Testis (tissue), 3 donors: Measurements from ENCODE around the gene PRKCA. TPM values are rescaled to one million over a fixed set of nuclear protein-coding genes. Genes with fewer than 3 reads are reported as not detected.

ENCODE experiments used
- DNase-seq: peaks from one replicate; pipeline ENCODE4 v3.0.0-alpha.2; 2019
- H3K27ac ChIP-seq, 2 donors: fragments of 200-600 bp; sonication (generic); one replicate each; pipeline ENCODE4 v1.5.1; 2019
- H3K27me3 ChIP-seq: fragments of 200-600 bp; sonication (generic); one replicate; pipeline ENCODE4 v1.5.1; 2019
- H3K36me3 ChIP-seq: fragments of 200-600 bp; sonication (generic); one replicate; pipeline ENCODE4 v1.5.1; 2017; ENCODE audit warnings: low read depth; ENCODE audit errors: missing control alignments
- H3K4me1 ChIP-seq: fragments of 200-600 bp; sonication (generic); one replicate; pipeline ENCODE4 v1.5.1; 2019
- H3K4me3 ChIP-seq, 2 donors: fragments of 200-600 bp; sonication (generic); one replicate each; pipeline ENCODE4 v1.5.1; 2017 to 2019
- H3K9me3 ChIP-seq: fragments of 200-600 bp; sonication (generic); one replicate; pipeline ENCODE4 v1.5.1; 2017
- POLR2A ChIP-seq: fragments of 450-650 bp; IDR thresholded peaks from one replicate; pipeline ENCODE4 v1.6.1; 2017; ENCODE audit warnings: antibody characterized with exemption, mild to moderate bottlenecking, moderate library complexity
- WGBS, 2 donors: methylation state at CpG; one replicate each; pipeline ENCODE4 v1.1.5; 2018; 5-methylcytosine and 5-hydroxymethylcytosine counted together
- intact Hi-C: fragments of 100-400 bp; cut with DNase I; formaldehyde crosslinking; loops from one replicate; pipeline ENCODE4 v1.15.1; 2023; ENCODE audit warnings: low total_unique reads
- polyA plus RNA-seq: library from polyadenylated mRNA; stranded (reverse); fragments of 350-450 nt; fragmentation: Illumina TruSeq; extraction: RNeasy Lipid Tissue Mini Kit (QIAGEN cat#74804); gene quantifications from one replicate; pipeline ENCODE4 v1.2.3, GENCODE V29; 2014; ENCODE audit warnings: low read depth, low replicate concordance; ENCODE audit not compliant: insufficient read depth
- total RNA-seq, 2 donors: library from RNA; depleted of rRNA; stranded (reverse); fragments of >200 nt; gene quantifications; one replicate each; pipeline ENCODE4 v1.2.3, GENCODE V29; 2016
- TF ChIP-seq, protein P1 (sequence below), 3 experiments: fragments of 450-650 bp in 2 of 3; fragments of 200-600 bp in 1 of 3; sonication (generic) in 1 of 3; IDR thresholded peaks; one replicate each; pipeline ENCODE4 v1.5.1; 2016 to 2019; ENCODE audit warnings: antibody characterized with exemption in 3 of 3, mild to moderate bottlenecking in 2 of 3, moderate library complexity in 1 of 3

Gene PRKCA
- total and polyA plus RNA-seq, 3 donors from 2014 or later, result 6.8 to 22.9 (median 15.4) TPM

DNA sequence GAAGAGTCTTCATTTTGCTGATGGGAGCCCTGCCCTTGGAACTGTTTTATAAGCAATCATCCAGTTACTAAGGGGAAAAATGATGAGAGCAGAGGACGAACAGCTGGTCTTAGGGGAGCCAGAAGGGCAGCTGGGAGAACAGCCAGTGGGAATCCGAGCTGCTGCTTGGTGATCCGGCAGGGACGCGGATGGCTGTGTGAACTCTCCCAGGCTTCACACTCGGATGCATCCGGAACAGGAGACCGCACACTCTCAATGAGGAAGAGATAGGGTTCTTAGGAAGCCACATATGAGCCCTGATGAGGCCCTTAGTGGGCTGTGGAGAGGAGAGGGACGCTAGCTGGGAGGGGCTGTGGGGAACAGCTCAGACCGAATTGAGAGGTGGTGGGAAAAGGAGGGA is 527.5 kb downstream of the PRKCA start:
- Histone ChIP-seq H3K36me3 (no peaks in the 10 kb centered on the region), H3K4me1 (no peaks in the 10 kb centered on the region), H3K27ac (no peak overlapping the region), H3K9me3 (no peaks in the 10 kb centered on the region), H3K27me3 (no peaks in the 10 kb centered on the region), H3K4me3 (no peak overlapping the region)
- intact Hi-C loops, result no loop called here
- no peak for DNase-seq
- WGBS, 2 donors, result 6 to 10% methylated on average over 10 of the region's 10 CpGs
- TF ChIP-seq, protein P1, sequence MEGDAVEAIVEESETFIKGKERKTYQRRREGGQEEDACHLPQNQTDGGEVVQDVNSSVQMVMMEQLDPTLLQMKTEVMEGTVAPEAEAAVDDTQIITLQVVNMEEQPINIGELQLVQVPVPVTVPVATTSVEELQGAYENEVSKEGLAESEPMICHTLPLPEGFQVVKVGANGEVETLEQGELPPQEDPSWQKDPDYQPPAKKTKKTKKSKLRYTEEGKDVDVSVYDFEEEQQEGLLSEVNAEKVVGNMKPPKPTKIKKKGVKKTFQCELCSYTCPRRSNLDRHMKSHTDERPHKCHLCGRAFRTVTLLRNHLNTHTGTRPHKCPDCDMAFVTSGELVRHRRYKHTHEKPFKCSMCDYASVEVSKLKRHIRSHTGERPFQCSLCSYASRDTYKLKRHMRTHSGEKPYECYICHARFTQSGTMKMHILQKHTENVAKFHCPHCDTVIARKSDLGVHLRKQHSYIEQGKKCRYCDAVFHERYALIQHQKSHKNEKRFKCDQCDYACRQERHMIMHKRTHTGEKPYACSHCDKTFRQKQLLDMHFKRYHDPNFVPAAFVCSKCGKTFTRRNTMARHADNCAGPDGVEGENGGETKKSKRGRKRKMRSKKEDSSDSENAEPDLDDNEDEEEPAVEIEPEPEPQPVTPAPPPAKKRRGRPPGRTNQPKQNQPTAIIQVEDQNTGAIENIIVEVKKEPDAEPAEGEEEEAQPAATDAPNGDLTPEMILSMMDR (IDR thresholded peaks at IDR 0.05), result no peak
- no peak for TF ChIP-seq POLR2A

GRCh38 chr17:66830451-66830850 is 528.0 kb downstream of the PRKCA start:
- no peaks in the 10 kb centered on the region for H3K36me3 ChIP-seq
- no peaks in the 10 kb centered on the region for H3K27me3 ChIP-seq
- no peak for DNase-seq
- H3K27ac ChIP-seq, result no peak overlapping the region
- 27 to 39% methylated on average over 2 to 4 of the region's 4 CpGs for WGBS, 2 donors
- H3K9me3 ChIP-seq, result no peaks in the 10 kb centered on the region
- intact Hi-C loops, result no loop called here
- no peak overlapping the region for H3K4me3 ChIP-seq
- no peaks in the 10 kb centered on the region for H3K4me1 ChIP-seq
- TF ChIP-seq POLR2A, result no peak
- TF ChIP-seq, protein P1 (IDR thresholded peaks at IDR 0.05), result no peak

DNA sequence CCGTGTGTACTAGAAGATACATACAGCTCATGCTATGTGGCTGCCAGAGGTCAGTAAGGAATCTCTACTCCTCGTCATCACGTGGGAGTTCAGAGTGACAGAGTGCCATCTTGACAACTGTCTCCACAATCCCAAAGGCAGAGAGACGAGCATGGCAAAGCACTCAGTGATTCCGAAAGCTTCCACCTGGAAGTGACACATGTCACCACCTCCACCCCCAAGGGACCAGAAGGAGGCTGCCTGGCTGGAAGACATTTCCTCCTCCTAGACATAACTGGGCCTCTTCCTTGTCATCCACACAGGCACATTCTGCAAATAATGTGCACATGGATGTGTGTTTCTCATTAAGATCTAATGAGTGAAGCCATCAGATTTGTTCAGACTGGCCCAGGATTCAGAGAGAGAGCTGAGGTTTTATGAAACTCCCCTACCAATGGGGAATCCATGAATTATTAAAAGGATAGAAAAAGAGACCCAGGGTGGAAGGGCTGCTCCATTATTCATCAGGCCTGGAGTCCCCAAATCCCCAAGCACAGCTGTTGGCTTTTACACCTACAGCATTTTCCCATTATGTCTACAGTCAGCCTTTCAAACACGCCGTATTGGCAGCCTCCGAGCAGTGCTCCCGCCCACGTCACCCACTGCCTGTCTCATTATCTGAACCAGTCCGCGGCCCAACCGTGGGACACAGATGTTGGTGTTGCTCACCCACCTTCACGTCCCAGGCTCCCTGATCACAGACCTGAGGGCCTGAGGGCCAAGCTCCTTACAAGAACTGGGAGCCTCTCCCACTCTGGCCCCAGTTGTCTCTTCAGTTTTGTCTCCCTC is 529.2 kb downstream of the PRKCA start:
- Histone ChIP-seq H3K9me3 (no peaks in the 10 kb centered on the region), H3K4me3 (no peak overlapping the region), H3K4me1 (no peaks in the 10 kb centered on the region), H3K27me3 (no peaks in the 10 kb centered on the region), H3K36me3 (no peaks in the 10 kb centered on the region), H3K27ac (no peak overlapping the region)
- TF ChIP-seq POLR2A, result no peak
- TF ChIP-seq, protein P1 (IDR thresholded peaks at IDR 0.05), result no peak
- WGBS, 2 donors, result 86 to 88% methylated on average over 11 to 14 of the region's 14 CpGs
- intact Hi-C loops, result no loop called here
- DNase-seq, result no peak

- WGBS, 2 donors, result 85 to 94% methylated on average over 4 of the region's 4 CpGs
- Histone ChIP-seq H3K27ac (no peak overlapping the region), H3K36me3 (no peaks in the 10 kb centered on the region), H3K9me3 (no peaks in the 10 kb centered on the region), H3K4me1 (no peaks in the 10 kb centered on the region), H3K27me3 (no peaks in the 10 kb centered on the region), H3K4me3 (no peak overlapping the region)
- TF ChIP-seq POLR2A, result no peak
- TF ChIP-seq, protein P1 (IDR thresholded peaks at IDR 0.05), result no peak
- no peak for DNase-seq
- intact Hi-C loops, result no loop called here
Observed at GRCh38 chr17:66833201-66833600, 530.8 kb downstream of the PRKCA start.
